Stimulated activated naive CD8-positive, alpha-beta T cell treated with anti-CD3 and anti-CD28 coated beads, Interleukin-15, amount 100 ng/mL, for 72 hours (primary cell): ENCODE data around the gene RRP1B.
"Not testable (repeated sequence)": the region's sequence is repeated elsewhere in the genome, so short reads cannot be mapped to it uniquely, and the experiment has no call there.

Experiments used
- ATAC-seq: fragments of 150-1000 bp; cut with Tn5 transposase; 2 replicates; pipeline ENCODE4 v1.10.0; 2021; ENCODE audit warnings: mild to moderate bottlenecking, moderate library complexity
- DNase-seq, 2 donors: peaks; one replicate each; pipeline ENCODE4 v3.0.0; 2021 to 2022
- H3K27ac Mint-ChIP-seq, 2 donors: one replicate each; pipeline ENCODE4 v1.8.0; 2022; ENCODE audit warnings: mild to moderate bottlenecking in 2 of 2, mixed read lengths in 2 of 2, moderate library complexity in 2 of 2
- H3K27me3 Mint-ChIP-seq: one replicate; pipeline ENCODE4 v1.8.0; 2022; ENCODE audit warnings: mixed read lengths
- H3K4me1 Mint-ChIP-seq: one replicate; pipeline ENCODE4 v1.8.0; 2022; ENCODE audit warnings: mild to moderate bottlenecking, mixed read lengths
- H3K4me3 Mint-ChIP-seq, 2 donors: one replicate each; pipeline ENCODE4 v1.8.0; 2022; ENCODE audit warnings: mild to moderate bottlenecking in 2 of 2, mixed read lengths in 2 of 2, moderate library complexity in 1 of 2
- H3K9me3 Mint-ChIP-seq, 2 donors: one replicate each; pipeline ENCODE4 v1.8.0; 2022; ENCODE audit warnings: mixed read lengths in 2 of 2

Gene RRP1B

GRCh38 chr21:43631411-43632107 is 27.8 kb upstream of the RRP1B start:
- Mint-ChIP-seq H3K9me3 (no peaks in the 10 kb centered on the region), H3K27me3 (no peaks in the 10 kb centered on the region), H3K27ac (no peak overlapping the region), H3K4me1 (no peaks in the 10 kb centered on the region), H3K4me3 (no peak overlapping the region)
- no peak for DNase-seq
- ATAC-seq = no peak

DNA sequence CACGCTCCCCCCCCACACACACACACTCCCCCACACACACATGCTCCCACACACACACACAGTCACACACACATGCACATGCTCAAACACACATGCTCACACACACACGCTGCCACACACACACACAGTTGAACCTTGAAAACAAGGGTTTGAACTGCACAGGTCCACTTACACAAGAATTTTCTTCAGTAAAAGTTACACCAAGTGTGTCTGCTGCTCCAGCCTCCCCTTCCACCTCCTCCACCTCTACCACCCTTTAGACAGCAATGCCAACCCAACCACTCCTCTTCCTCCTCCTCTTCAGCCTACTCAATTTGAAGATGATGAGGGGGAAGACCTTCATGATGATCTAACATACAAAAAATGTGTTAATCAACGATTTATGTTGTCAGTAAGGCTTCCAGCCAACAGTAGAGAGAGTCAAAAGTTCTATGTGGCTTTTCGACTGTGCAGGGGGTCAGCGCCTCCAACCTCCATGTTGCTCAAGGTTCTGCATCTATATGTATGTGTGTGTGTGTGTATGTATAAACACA is 26.9 kb upstream of the RRP1B start:
- no peaks in the 10 kb centered on the region for H3K4me1 Mint-ChIP-seq
- H3K27me3 Mint-ChIP-seq = no peaks in the 10 kb centered on the region
- H3K27ac Mint-ChIP-seq = no peak overlapping the region
- H3K9me3 Mint-ChIP-seq = no peaks in the 10 kb centered on the region
- no peak overlapping the region for H3K4me3 Mint-ChIP-seq
- DNase-seq = no peak
- no peak for ATAC-seq

DNA sequence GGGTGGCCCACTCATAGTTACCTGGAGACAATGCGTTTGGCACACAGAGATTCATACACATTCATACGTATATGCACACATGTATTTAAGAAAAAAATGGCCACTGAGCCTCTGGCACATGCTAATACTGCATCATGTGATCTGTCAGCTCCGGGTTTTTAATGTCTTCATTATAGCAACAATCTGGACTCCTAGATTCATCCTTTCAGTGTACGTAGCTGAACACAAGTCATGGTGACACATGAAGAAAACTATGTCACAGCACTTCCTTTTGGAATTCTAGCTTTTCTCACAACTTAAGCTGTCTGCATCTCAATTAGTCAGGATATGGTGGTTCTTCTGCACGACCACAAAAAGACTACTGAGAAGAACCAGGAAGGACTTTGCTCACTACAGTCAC is 24.7 kb upstream of the RRP1B start:
- no peaks in the 10 kb centered on the region for H3K27me3 Mint-ChIP-seq
- no peaks in the 10 kb centered on the region for H3K9me3 Mint-ChIP-seq
- no peak for DNase-seq
- no peak overlapping the region for H3K27ac Mint-ChIP-seq
- H3K4me3 Mint-ChIP-seq = no peak overlapping the region
- peaks cover 8% of the 10 kb centered on the region for H3K4me1 Mint-ChIP-seq
- ATAC-seq = no peak

- H3K4me3 Mint-ChIP-seq = no peak overlapping the region
- H3K4me1 Mint-ChIP-seq = peaks cover 9% of the 10 kb centered on the region
- ATAC-seq (no peak), DNase-seq (no peak)
- H3K27ac Mint-ChIP-seq = no peak overlapping the region
- no peaks in the 10 kb centered on the region for H3K9me3 Mint-ChIP-seq
- H3K27me3 Mint-ChIP-seq = no peaks in the 10 kb centered on the region
These were observed 23.9 kb upstream of the RRP1B start for GRCh38 chr21:43635436-43635835.

GRCh38 chr21:43637530-43638158 is 21.7 kb upstream of the RRP1B start:
- Mint-ChIP-seq H3K27ac (no peak overlapping the region), H3K9me3 (no peaks in the 10 kb centered on the region), H3K4me1 (peaks cover 9% of the 10 kb centered on the region), H3K27me3 (no peaks in the 10 kb centered on the region), H3K4me3 (no peak overlapping the region)
- no peak for ATAC-seq
- no peak for DNase-seq

- no peak for ATAC-seq
- Mint-ChIP-seq H3K27ac (peak overlapping the region in 1 of 2 donors; percentile 0), H3K27me3 (no peaks in the 10 kb centered on the region), H3K4me1 (peaks cover 9% of the 10 kb centered on the region), H3K4me3 (no peak overlapping the region), H3K9me3 (no peaks in the 10 kb centered on the region)
- no peak for DNase-seq
These were observed 19.6 kb upstream of the RRP1B start for GRCh38 chr21:43639470-43640353.

DNA sequence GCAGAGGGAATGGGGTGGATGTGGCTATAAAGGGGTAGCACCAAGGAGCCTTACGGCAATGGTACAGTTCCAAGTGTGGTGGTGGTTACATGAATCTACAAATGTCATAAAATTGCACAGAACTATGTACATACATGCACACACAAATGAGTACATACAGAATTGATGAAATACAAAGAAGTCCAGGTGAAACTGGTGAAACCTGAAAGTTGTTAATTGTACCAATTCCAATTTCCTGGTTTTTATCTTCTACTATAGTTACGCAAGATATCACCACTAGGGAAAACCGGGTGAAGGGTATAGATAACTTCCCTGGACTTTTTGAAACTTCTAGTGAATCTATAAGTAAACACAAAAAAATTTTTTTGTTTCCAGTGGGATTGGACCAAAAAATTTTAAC is 19.0 kb upstream of the RRP1B start:
- Mint-ChIP-seq H3K4me3 (no peak overlapping the region), H3K27ac (no peak overlapping the region), H3K9me3 (no peaks in the 10 kb centered on the region), H3K4me1 (peaks cover 12% of the 10 kb centered on the region), H3K27me3 (no peaks in the 10 kb centered on the region)
- ATAC-seq (no peak), DNase-seq (no peak)

DNA sequence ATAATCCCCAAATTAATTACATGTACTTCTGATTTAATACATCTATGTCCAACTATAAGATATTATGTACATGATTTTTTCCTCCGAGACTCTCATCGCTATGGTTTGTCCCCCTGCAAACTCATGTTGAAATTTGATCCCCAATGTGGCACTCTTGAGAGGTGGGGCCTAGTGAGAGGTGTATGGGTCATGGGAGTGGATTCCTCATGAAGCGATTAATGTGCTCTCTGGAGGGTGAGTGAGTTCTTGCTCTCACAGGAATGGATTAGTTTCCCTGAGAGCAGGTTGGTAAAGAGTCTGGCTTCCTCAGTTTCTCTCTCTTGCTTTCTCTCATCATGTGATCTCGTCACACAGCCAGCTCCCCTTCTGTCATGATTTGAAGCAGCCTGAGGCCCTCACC is 16.2 kb upstream of the RRP1B start:
- peaks cover 26% of the 10 kb centered on the region for H3K4me1 Mint-ChIP-seq
- no peak for DNase-seq
- peak overlapping the region in 1 of 2 donors; percentile 79 for H3K27ac Mint-ChIP-seq
- peaks cover 5% of the 10 kb centered on the region for H3K27me3 Mint-ChIP-seq
- no peaks in the 10 kb centered on the region for H3K9me3 Mint-ChIP-seq
- H3K4me3 Mint-ChIP-seq = no peak overlapping the region
- no peak for ATAC-seq

GRCh38 chr21:43644071-43644470 is 15.3 kb upstream of the RRP1B start:
- Mint-ChIP-seq H3K27ac (no peak overlapping the region), H3K4me1 (peaks cover 23% of the 10 kb centered on the region), H3K9me3 (no peaks in the 10 kb centered on the region), H3K4me3 (no peak overlapping the region), H3K27me3 (peaks cover 10% of the 10 kb centered on the region)
- no peak for ATAC-seq
- no peak for DNase-seq

DNA sequence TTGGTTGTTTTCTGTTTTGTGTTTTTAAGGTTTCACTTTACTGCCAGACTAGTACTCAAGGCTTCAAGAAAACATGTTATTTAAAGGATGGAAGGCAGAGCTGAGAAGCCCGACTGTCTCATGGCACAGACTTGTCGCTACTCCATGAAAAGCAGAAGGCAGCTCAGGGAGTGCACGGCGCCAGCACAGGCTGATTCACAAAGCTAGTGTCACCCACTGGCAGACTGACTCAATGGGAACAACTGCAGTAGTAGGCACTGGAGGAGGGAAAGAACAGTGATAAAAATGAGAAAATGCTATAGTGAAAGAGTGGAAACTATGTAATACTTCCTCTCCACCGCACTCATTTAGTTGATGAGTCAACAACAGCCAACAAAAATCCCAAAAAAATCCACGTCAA is 14.8 kb upstream of the RRP1B start:
- no peak overlapping the region for H3K4me3 Mint-ChIP-seq
- ATAC-seq (no peak), DNase-seq (no peak)
- H3K4me1 Mint-ChIP-seq = peaks cover 17% of the 10 kb centered on the region
- no peaks in the 10 kb centered on the region for H3K9me3 Mint-ChIP-seq
- no peak overlapping the region for H3K27ac Mint-ChIP-seq
- peaks cover 10% of the 10 kb centered on the region for H3K27me3 Mint-ChIP-seq

GRCh38 chr21:43645136-43645891 is 14.0 kb upstream of the RRP1B start:
- Mint-ChIP-seq H3K27me3 (peaks cover 10% of the 10 kb centered on the region), H3K9me3 (no peaks in the 10 kb centered on the region), H3K4me3 (peak overlapping the region; percentile 9 to 23), H3K4me1 (peaks cover 16% of the 10 kb centered on the region), H3K27ac (no peak overlapping the region)
- peak; percentile 57 for ATAC-seq
- no peak for DNase-seq

GRCh38 chr21:43645976-43646375 is 13.4 kb upstream of the RRP1B start:
- no peak for ATAC-seq
- Mint-ChIP-seq H3K27me3 (peaks cover 10% of the 10 kb centered on the region), H3K4me3 (peak overlapping the region; percentile 9 to 59), H3K4me1 (peaks cover 16% of the 10 kb centered on the region), H3K9me3 (no peaks in the 10 kb centered on the region), H3K27ac (no peak overlapping the region)
- no peak for DNase-seq

DNA sequence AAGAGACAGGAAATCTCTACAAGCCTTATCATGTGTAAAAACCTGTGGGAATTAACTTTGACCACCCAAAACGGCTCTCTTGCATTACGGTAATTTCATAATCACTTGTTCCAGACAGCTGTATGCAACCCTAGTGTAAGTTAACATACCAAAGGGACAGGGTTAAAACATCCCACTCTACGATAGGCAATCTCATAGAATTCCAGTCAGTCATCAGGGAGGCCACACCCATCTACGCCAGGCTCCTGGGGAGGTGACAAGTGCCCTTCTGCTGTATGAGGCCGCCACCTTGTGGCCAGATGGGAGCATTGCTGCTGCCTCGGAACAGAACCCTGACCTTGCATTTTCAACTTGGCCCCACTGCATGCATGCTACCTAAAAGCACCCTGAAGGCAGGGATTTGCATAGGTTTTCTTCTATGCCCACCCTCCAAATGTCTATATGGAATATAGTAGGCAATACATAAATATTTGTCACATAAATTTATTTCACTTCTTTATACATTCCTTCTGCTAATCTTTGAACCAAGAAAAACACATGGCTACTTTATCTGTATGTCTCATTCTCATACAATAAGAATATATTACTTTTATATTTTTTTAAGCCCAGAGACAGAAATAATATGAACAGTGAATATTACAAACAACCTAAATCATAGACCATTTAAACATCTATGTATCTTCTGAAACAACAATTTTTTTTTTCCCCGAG is 12.7 kb upstream of the RRP1B start:
- no peak overlapping the region for H3K27ac Mint-ChIP-seq
- DNase-seq (peak; percentile 74 to 83), ATAC-seq (peak; percentile 99)
- H3K4me1 Mint-ChIP-seq = peaks cover 16% of the 10 kb centered on the region
- H3K27me3 Mint-ChIP-seq = peaks cover 10% of the 10 kb centered on the region
- peak overlapping the region; percentile 9 to 59 for H3K4me3 Mint-ChIP-seq
- no peaks in the 10 kb centered on the region for H3K9me3 Mint-ChIP-seq

DNA sequence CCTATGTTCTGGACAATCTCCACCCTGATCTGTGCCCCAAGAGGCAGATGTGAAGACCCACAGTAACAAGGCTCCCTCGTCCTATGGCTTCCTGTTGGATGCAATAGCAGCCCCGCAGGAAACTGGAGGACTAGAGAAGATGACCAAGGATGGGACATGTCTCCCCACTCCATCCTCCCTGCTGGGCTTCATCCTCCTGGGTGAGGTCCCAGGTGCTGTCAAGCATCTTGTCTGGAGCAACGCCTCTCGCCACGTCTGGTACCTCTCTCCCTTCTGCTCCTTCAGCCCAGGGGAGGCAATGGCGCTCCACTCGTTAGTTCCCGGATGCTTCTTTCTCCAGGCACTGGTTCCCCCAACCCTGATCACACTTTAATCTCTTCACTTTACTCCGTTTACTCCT is 11.2 kb upstream of the RRP1B start:
- Mint-ChIP-seq H3K27me3 (peaks cover 10% of the 10 kb centered on the region), H3K9me3 (no peaks in the 10 kb centered on the region), H3K4me3 (no peak overlapping the region), H3K4me1 (peaks cover 16% of the 10 kb centered on the region), H3K27ac (no peak overlapping the region)
- DNase-seq (no peak), ATAC-seq (no peak)

DNA sequence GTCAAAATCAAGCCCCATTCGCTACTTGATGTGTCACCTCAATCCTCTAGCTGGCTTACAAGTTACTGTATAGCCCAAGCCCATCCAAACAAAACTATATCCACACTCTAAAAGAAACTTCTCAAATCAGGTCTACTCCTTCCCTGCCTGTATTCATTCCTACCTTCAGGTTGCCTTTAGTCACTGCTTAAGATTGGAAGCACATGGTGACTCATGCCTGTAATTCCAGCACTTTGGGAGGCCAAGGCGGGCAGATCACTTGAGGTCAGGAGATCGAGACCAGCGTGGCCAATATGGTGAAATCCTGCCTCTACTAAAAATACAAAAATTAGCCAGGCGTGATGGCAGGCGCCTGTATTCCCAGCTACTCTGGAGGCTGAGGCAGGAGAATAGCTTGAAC is 7.4 kb upstream of the RRP1B start:
- ATAC-seq, H3K9me3 Mint-ChIP-seq, H3K4me3 Mint-ChIP-seq, H3K27ac Mint-ChIP-seq, DNase-seq, H3K4me1 Mint-ChIP-seq: not testable (repeated sequence)
- peaks cover 10% of the 10 kb centered on the region for H3K27me3 Mint-ChIP-seq
